Fibroblast of lung (primary cell): Measurements from ENCODE around the gene MIEN1. TPM values are rescaled to one million over a fixed set of nuclear protein-coding genes. Genes with fewer than 3 reads are reported as not detected.
A peak's percentile ranks its signal among the peaks of the same experiment; 100 is the strongest.

Experiments used
- DNase-seq, 2 donors: peaks; one replicate each; pipeline versions ENCODE4 v3.0.0 to v3.0.0-alpha.2; 2010; ENCODE audit warnings: low read depth in 2 of 2
- H2AFZ ChIP-seq: 2 replicates; pipeline ENCODE4 v1.5.1; 2012; ENCODE audit warnings: low read length, control low read depth, inconsistent platforms
- H3K27ac ChIP-seq: 2 replicates; pipeline ENCODE4 v1.5.1; 2011; ENCODE audit warnings: low read length, control low read depth; ENCODE audit not compliant: insufficient read depth
- H3K27me3 ChIP-seq: 2 replicates; pipeline ENCODE4 v1.5.1; 2011; ENCODE audit warnings: mild to moderate bottlenecking, low read length; ENCODE audit not compliant: control insufficient read depth, insufficient read depth
- H3K36me3 ChIP-seq: 2 replicates; pipeline ENCODE4 v1.5.1; 2011; ENCODE audit warnings: low read length; ENCODE audit not compliant: control insufficient read depth, insufficient read depth
- H3K4me1 ChIP-seq: 2 replicates; pipeline ENCODE4 v1.5.1; 2011; ENCODE audit warnings: low read length; ENCODE audit not compliant: control insufficient read depth, insufficient read depth; ENCODE audit errors: extremely low read depth
- H3K4me2 ChIP-seq: 2 replicates; pipeline ENCODE4 v1.5.1; 2011; ENCODE audit warnings: low read length, control low read depth; ENCODE audit not compliant: insufficient read depth; ENCODE audit errors: extremely low read depth
- H3K4me3 ChIP-seq, 4 experiments: fragments of 200-600 bp in 1 of 4; sonication (generic) in 1 of 4; replicated peaks in 1 of 4; 2 replicates each; pipeline ENCODE4 v1.5.1; 2011 to 2016; ENCODE audit warnings: low read length in 4 of 4, low read depth in 3 of 4, mild to moderate bottlenecking in 3 of 4, control low read depth in 2 of 4, inconsistent platforms in 1 of 4, mixed read lengths in 1 of 4; ENCODE audit not compliant: insufficient read depth in 1 of 4; ENCODE audit errors: control extremely low read depth in 1 of 4
- H3K79me2 ChIP-seq: 2 replicates; pipeline ENCODE4 v1.5.1; 2012; ENCODE audit warnings: mild to moderate bottlenecking, low read length, inconsistent platforms; ENCODE audit not compliant: control insufficient read depth, insufficient read depth
- H3K9ac ChIP-seq: 2 replicates; pipeline ENCODE4 v1.5.1; 2011; ENCODE audit warnings: mild to moderate bottlenecking, low read length, control low read depth; ENCODE audit not compliant: insufficient read depth
- H3K9me3 ChIP-seq: 2 replicates; pipeline ENCODE4 v1.5.1; 2012; ENCODE audit warnings: low read depth, low read length; ENCODE audit not compliant: control insufficient read depth, insufficient read depth
- H4K20me1 ChIP-seq: 2 replicates; pipeline ENCODE4 v1.5.1; 2011; ENCODE audit warnings: low read length; ENCODE audit not compliant: control insufficient read depth, insufficient read depth; ENCODE audit errors: extremely low read depth
- CTCF ChIP-seq, 2 donors: IDR thresholded peaks in 1 of 2; conservative IDR thresholded peaks in 1 of 2; 1 replicate in 1 of 2; 2 replicates in 1 of 2; pipeline ENCODE4 v1.5.1; 2011 to 2012; ENCODE audit warnings: low read length in 2 of 2, control low read depth in 1 of 2, inconsistent platforms in 1 of 2, low read depth in 1 of 2, mild to moderate bottlenecking in 1 of 2
- EZH2 ChIP-seq: IDR thresholded peaks from 2 replicates; pipeline ENCODE4 v1.5.1; 2012; ENCODE audit warnings: low read length, control low read depth, mild to moderate bottlenecking; ENCODE audit errors: missing control alignments
- polyA plus RNA-seq, 2 donors: library from polyadenylated mRNA; depleted of rRNA in 1 of 2; stranded (reverse) in 1 of 2; unstranded in 1 of 2; fragments of >200 nt; gene quantifications; 2 replicates each; pipeline ENCODE4 v1.2.1, GENCODE V29; 2011 to 2012; ENCODE audit warnings: missing spikeins in 1 of 2
- total RNA-seq: library from RNA; depleted of rRNA; stranded (reverse); fragments of >200 nt; gene quantifications from 2 replicates; pipeline ENCODE4 v1.2.1, GENCODE V29; 2014

The MIEN1 gene
- total and polyA plus RNA-seq, 2 donors (not counting 1 experiment from before 2014, with no cell fraction given), result 25.6 to 58.0 TPM

DNA sequence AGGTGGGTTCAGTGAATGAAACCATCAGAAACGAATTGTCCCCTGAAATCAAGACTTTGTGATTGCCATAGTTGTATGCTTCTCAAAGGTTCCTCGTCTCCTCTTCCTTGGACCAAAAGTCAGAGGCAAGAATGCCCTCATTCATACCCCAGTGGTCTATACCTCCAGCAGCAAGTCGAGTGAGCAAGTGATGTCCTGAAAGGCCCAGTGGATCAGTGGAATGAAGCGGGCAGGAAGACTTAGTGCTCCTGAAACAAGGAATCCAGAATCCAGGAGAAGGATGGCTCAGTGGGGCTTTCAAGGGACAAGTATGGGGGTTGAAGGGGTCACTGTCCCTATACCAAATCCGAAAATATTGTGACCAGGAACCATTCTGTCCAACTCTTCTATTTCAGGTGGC lies 35.7 kb downstream of the MIEN1 start:
- no peak for DNase-seq
- Histone ChIP-seq H3K27me3 (no peaks in the 10 kb centered on the region), H3K9me3 (no peaks in the 10 kb centered on the region), H3K4me2 (no peak overlapping the region), H3K79me2 (no peaks in the 10 kb centered on the region), H4K20me1 (no peaks in the 10 kb centered on the region), H3K9ac (no peak overlapping the region), H2AFZ (no peak overlapping the region), H3K27ac (no peak overlapping the region), H3K4me3 (no peak overlapping the region), H3K36me3 (no peaks in the 10 kb centered on the region), H3K4me1 (no peaks in the 10 kb centered on the region)
- TF ChIP-seq CTCF (conservative IDR thresholded peaks at IDR 0.05 in 1 of 2, IDR thresholded peaks at IDR 0.05 in 1 of 2; ENCODE audit: low read depth in 1 of 2, low read length in 2 of 2) (no peak), EZH2 (no peak)

GRCh38 chr17:39688945-39689344 lies 41.4 kb downstream of the MIEN1 start:
- H2AFZ ChIP-seq, result peak overlapping the region; percentile 93
- peak overlapping the region; percentile 67 to 93 (median 86) for H3K4me3 ChIP-seq
- no peaks in the 10 kb centered on the region for H3K27me3 ChIP-seq
- H3K9me3 ChIP-seq, result no peaks in the 10 kb centered on the region
- no peak for DNase-seq
- H3K27ac ChIP-seq, result no peak overlapping the region
- H3K79me2 ChIP-seq, result no peaks in the 10 kb centered on the region
- no peaks in the 10 kb centered on the region for H3K36me3 ChIP-seq
- no peak for TF ChIP-seq EZH2
- H3K9ac ChIP-seq, result no peak overlapping the region
- peaks cover 5% of the 10 kb centered on the region for H3K4me1 ChIP-seq
- H3K4me2 ChIP-seq, result peak overlapping the region; percentile 98
- no peaks in the 10 kb centered on the region for H4K20me1 ChIP-seq

- H3K4me3 ChIP-seq, result peak overlapping the region; percentile 67 to 93 (median 86)
- H3K27me3 ChIP-seq, result no peaks in the 10 kb centered on the region
- no peaks in the 10 kb centered on the region for H3K36me3 ChIP-seq
- TF ChIP-seq EZH2, result no peak
- no peak for TF ChIP-seq CTCF (conservative IDR thresholded peaks at IDR 0.05 in 1 of 2, IDR thresholded peaks at IDR 0.05 in 1 of 2; ENCODE audit: low read depth in 1 of 2, low read length in 2 of 2)
- DNase-seq, result no peak
- H3K9me3 ChIP-seq, result no peaks in the 10 kb centered on the region
- H3K9ac ChIP-seq, result peak overlapping the region; percentile 72
- H3K4me1 ChIP-seq, result peaks cover 5% of the 10 kb centered on the region
- H2AFZ ChIP-seq, result peak overlapping the region; percentile 93
- H3K79me2 ChIP-seq, result no peaks in the 10 kb centered on the region
- H3K27ac ChIP-seq, result peak overlapping the region; percentile 65
- H3K4me2 ChIP-seq, result peak overlapping the region; percentile 98
- no peaks in the 10 kb centered on the region for H4K20me1 ChIP-seq
Measured at GRCh38 chr17:39688475-39688835, 41.9 kb downstream of the MIEN1 start.
